ENCODE results near the gene CYP2B6.
"Not testable (repeated sequence)": the region's sequence is repeated elsewhere in the genome, so short reads cannot be mapped to it uniquely, and the experiment has no call there.

DNA sequence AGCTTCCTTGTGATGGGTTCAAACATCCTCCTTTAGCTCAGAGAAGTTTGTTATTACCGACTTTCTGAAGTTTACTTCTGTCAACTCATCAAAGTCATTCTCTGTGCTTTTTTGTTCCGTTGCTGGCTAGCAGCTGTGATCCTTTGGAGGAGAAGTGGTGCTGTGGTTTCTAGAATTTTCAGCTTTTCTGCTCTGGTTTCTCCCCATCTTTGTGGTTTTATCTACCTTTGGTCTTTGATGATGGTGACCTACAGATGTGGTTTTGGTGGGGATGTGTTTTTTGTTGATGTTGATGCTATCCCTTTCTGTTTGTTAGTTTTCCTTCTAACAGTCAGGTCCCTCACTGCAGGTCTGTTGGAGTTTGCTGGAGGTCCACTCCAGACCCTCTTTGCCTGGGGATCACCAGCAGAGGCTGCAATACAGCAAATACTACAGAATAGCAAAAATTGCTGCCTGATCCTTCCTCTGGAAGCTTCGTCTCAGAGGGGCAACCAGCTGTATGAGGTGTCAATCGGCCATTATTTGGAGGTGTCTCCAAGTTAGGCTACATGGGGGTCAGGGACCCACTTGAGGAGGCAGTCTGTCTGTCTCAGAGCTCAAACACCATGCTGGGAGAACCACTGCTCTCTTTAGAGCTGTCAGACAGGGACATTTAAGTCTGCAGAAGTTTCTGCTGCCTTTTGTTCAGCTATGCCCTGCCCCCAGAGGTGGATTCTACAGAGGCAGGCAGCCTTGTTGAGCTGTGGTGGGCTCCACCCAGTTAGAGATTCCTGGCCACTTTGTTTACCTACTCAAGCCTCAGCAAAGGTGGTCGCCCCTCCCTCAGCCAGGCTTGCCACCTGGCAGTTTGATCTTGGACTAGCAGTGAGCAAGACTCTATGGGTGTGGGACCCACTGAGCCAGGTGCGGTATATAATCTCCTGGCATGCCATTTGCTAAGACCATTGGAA lies 20.4 kb upstream of the CYP2B6 start:
- TF ChIP-seq, protein P1, sequence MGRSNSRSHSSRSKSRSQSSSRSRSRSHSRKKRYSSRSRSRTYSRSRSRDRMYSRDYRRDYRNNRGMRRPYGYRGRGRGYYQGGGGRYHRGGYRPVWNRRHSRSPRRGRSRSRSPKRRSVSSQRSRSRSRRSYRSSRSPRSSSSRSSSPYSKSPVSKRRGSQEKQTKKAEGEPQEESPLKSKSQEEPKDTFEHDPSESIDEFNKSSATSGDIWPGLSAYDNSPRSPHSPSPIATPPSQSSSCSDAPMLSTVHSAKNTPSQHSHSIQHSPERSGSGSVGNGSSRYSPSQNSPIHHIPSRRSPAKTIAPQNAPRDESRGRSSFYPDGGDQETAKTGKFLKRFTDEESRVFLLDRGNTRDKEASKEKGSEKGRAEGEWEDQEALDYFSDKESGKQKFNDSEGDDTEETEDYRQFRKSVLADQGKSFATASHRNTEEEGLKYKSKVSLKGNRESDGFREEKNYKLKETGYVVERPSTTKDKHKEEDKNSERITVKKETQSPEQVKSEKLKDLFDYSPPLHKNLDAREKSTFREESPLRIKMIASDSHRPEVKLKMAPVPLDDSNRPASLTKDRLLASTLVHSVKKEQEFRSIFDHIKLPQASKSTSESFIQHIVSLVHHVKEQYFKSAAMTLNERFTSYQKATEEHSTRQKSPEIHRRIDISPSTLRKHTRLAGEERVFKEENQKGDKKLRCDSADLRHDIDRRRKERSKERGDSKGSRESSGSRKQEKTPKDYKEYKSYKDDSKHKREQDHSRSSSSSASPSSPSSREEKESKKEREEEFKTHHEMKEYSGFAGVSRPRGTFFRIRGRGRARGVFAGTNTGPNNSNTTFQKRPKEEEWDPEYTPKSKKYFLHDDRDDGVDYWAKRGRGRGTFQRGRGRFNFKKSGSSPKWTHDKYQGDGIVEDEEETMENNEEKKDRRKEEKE (IDR thresholded peaks at IDR 0.05) = not testable (repeated sequence)
- not testable (repeated sequence) for TF ChIP-seq TCF12 (IDR thresholded peaks at IDR 0.05; ENCODE audit: low read depth, low read length); CEBPB (IDR thresholded peaks at IDR 0.05; ENCODE audit: borderline replicate concordance in 1 of 2, low read depth in 2 of 2, low read length in 2 of 2); KDM1A (IDR thresholded peaks at IDR 0.05; ENCODE audit: borderline replicate concordance); JUND (IDR thresholded peaks at IDR 0.05; ENCODE audit: low read depth, low read length); TARDBP (IDR thresholded peaks at IDR 0.05; ENCODE audit: borderline replicate concordance); RB1 (IDR thresholded peaks at IDR 0.05; ENCODE audit: borderline replicate concordance); SUZ12 (IDR thresholded peaks at IDR 0.05; ENCODE audit: unreplicated experiment); POLR2AphosphoS5 (IDR thresholded peaks at IDR 0.05; ENCODE audit: low read length); YY1 (IDR thresholded peaks at IDR 0.05; ENCODE audit: low read depth, low read length); SMC3 (IDR thresholded peaks at IDR 0.05; ENCODE audit: borderline replicate concordance, low read length)
- TF ChIP-seq, protein P2, sequence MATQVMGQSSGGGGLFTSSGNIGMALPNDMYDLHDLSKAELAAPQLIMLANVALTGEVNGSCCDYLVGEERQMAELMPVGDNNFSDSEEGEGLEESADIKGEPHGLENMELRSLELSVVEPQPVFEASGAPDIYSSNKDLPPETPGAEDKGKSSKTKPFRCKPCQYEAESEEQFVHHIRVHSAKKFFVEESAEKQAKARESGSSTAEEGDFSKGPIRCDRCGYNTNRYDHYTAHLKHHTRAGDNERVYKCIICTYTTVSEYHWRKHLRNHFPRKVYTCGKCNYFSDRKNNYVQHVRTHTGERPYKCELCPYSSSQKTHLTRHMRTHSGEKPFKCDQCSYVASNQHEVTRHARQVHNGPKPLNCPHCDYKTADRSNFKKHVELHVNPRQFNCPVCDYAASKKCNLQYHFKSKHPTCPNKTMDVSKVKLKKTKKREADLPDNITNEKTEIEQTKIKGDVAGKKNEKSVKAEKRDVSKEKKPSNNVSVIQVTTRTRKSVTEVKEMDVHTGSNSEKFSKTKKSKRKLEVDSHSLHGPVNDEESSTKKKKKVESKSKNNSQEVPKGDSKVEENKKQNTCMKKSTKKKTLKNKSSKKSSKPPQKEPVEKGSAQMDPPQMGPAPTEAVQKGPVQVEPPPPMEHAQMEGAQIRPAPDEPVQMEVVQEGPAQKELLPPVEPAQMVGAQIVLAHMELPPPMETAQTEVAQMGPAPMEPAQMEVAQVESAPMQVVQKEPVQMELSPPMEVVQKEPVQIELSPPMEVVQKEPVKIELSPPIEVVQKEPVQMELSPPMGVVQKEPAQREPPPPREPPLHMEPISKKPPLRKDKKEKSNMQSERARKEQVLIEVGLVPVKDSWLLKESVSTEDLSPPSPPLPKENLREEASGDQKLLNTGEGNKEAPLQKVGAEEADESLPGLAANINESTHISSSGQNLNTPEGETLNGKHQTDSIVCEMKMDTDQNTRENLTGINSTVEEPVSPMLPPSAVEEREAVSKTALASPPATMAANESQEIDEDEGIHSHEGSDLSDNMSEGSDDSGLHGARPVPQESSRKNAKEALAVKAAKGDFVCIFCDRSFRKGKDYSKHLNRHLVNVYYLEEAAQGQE (IDR thresholded peaks at IDR 0.05; ENCODE audit: low read depth, low read length) = not testable (repeated sequence)
- TF ChIP-seq, protein P3, sequence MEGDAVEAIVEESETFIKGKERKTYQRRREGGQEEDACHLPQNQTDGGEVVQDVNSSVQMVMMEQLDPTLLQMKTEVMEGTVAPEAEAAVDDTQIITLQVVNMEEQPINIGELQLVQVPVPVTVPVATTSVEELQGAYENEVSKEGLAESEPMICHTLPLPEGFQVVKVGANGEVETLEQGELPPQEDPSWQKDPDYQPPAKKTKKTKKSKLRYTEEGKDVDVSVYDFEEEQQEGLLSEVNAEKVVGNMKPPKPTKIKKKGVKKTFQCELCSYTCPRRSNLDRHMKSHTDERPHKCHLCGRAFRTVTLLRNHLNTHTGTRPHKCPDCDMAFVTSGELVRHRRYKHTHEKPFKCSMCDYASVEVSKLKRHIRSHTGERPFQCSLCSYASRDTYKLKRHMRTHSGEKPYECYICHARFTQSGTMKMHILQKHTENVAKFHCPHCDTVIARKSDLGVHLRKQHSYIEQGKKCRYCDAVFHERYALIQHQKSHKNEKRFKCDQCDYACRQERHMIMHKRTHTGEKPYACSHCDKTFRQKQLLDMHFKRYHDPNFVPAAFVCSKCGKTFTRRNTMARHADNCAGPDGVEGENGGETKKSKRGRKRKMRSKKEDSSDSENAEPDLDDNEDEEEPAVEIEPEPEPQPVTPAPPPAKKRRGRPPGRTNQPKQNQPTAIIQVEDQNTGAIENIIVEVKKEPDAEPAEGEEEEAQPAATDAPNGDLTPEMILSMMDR (IDR thresholded peaks at IDR 0.05 in 2 of 3, conservative IDR thresholded peaks at IDR 0.05 in 1 of 3; ENCODE audit: control insufficient read depth in 2 of 3, extremely low read depth in 1 of 3, insufficient read depth in 1 of 3, low read depth in 3 of 3, low read length in 3 of 3) = not testable (repeated sequence)
- TF ChIP-seq, protein P4, sequence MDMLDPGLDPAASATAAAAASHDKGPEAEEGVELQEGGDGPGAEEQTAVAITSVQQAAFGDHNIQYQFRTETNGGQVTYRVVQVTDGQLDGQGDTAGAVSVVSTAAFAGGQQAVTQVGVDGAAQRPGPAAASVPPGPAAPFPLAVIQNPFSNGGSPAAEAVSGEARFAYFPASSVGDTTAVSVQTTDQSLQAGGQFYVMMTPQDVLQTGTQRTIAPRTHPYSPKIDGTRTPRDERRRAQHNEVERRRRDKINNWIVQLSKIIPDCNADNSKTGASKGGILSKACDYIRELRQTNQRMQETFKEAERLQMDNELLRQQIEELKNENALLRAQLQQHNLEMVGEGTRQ (IDR thresholded peaks at IDR 0.05; ENCODE audit: borderline replicate concordance, low read depth, low read length) = not testable (repeated sequence)
